Measurements from ENCODE around the gene MAP3K13. TPM values are rescaled to one million over a fixed set of nuclear protein-coding genes. Genes with fewer than 3 reads are reported as not detected.

Gene MAP3K13
- total RNA-seq, 1 experiment from 2014 or later: 10.6 TPM

GRCh38 chr3:185400866-185401265 is 37.9 kb downstream of the MAP3K13 start:
- Histone ChIP-seq H3K9me3 (ENCODE audit: control insufficient read depth, low read depth, low read length) (no peaks in the 10 kb centered on the region), H3K56ac (ENCODE audit: insufficient read length, low read depth, low read length) (no peak overlapping the region), H2BK5ac (ENCODE audit: insufficient read length, low read length) (no peak overlapping the region), H4K20me1 (ENCODE audit: control insufficient read depth, insufficient read depth, insufficient read length) (no peaks in the 10 kb centered on the region), H3K4ac (ENCODE audit: low read depth, low read length) (no peak overlapping the region), H3K14ac (ENCODE audit: insufficient read depth, low read length) (no peak overlapping the region), H3K27me3 (ENCODE audit: insufficient read depth, low read length) (no peaks in the 10 kb centered on the region), H3T11ph (ENCODE audit: low read length) (no peak overlapping the region), H4K5ac (ENCODE audit: insufficient read length, low read depth, low read length) (no peak overlapping the region), H2AK5ac (ENCODE audit: insufficient read length, low read length) (no peak overlapping the region), H2BK12ac (ENCODE audit: insufficient read length, low read depth, low read length) (no peak overlapping the region), H2AFZ (ENCODE audit: low read length) (no peak overlapping the region), H3K23ac (ENCODE audit: insufficient read length, low read depth, low read length) (no peak overlapping the region), H3K4me1 (ENCODE audit: insufficient read depth, low read length) (no peaks in the 10 kb centered on the region; the same call in 1 of the 2 replicates), H4K91ac (ENCODE audit: insufficient read length, low read depth, low read length) (no peak overlapping the region), H3K23me2 (ENCODE audit: insufficient read length, low read depth, low read length, poor library complexity, severe bottlenecking) (no peaks in the 10 kb centered on the region), H3K27ac (ENCODE audit: insufficient read length, low read depth, low read length) (no peak overlapping the region), H4K8ac (replicated peaks; ENCODE audit: insufficient read length, low read depth, low read length) (no peak overlapping the region), H3K18ac (ENCODE audit: insufficient read length, low read depth, low read length) (no peak overlapping the region), H2BK15ac (ENCODE audit: low read depth, low read length) (no peak overlapping the region), H2BK20ac (ENCODE audit: low read depth, low read length, poor library complexity, severe bottlenecking) (no peak overlapping the region), H2BK120ac (ENCODE audit: low read depth, low read length, poor library complexity, severe bottlenecking) (no peak overlapping the region), H3K79me2 (ENCODE audit: insufficient read depth, low read length) (0 out of 2 replicates have a peak, but pooled peaks cover 2% of the 10 kb centered on the region), H3K9ac (ENCODE audit: extremely low read depth, insufficient read length, low read length) (no peak overlapping the region), H3K79me1 (ENCODE audit: insufficient read depth, low read depth, low read length, poor library complexity, severe bottlenecking) (no peaks in the 10 kb centered on the region), H3K4me2 (ENCODE audit: insufficient read depth, insufficient read length, low read length) (no peak overlapping the region)
- WGBS (ENCODE audit: extremely low coverage, insufficient read length, low lambda C conversion rate): no CpG with 5 or more reads among the region's 1 CpG
- Mint-ChIP-seq H3K4me3 (no peak overlapping the region), H3K4me1 (peaks cover 0 to under 1% of the 10 kb centered on the region in 2 experiments; a peak in 1 of 4 replicates), H3K27me3 (ENCODE audit: low read depth) (no peaks in the 10 kb centered on the region), H3K36me3 (ENCODE audit: insufficient read depth in 1 of 3, low read depth in 3 of 3) (no peaks in the 10 kb centered on the region), H3K9me3 (no peaks in the 10 kb centered on the region), H3K27ac (no peak overlapping the region)
- TF ChIP-seq, protein P1, sequence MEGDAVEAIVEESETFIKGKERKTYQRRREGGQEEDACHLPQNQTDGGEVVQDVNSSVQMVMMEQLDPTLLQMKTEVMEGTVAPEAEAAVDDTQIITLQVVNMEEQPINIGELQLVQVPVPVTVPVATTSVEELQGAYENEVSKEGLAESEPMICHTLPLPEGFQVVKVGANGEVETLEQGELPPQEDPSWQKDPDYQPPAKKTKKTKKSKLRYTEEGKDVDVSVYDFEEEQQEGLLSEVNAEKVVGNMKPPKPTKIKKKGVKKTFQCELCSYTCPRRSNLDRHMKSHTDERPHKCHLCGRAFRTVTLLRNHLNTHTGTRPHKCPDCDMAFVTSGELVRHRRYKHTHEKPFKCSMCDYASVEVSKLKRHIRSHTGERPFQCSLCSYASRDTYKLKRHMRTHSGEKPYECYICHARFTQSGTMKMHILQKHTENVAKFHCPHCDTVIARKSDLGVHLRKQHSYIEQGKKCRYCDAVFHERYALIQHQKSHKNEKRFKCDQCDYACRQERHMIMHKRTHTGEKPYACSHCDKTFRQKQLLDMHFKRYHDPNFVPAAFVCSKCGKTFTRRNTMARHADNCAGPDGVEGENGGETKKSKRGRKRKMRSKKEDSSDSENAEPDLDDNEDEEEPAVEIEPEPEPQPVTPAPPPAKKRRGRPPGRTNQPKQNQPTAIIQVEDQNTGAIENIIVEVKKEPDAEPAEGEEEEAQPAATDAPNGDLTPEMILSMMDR (conservative IDR thresholded peaks at IDR 0.05): no peak
- DNase-seq: no peak

All from H9 (cell line).